ENCODE results near the gene GBP6.

The GBP6 gene

DNA sequence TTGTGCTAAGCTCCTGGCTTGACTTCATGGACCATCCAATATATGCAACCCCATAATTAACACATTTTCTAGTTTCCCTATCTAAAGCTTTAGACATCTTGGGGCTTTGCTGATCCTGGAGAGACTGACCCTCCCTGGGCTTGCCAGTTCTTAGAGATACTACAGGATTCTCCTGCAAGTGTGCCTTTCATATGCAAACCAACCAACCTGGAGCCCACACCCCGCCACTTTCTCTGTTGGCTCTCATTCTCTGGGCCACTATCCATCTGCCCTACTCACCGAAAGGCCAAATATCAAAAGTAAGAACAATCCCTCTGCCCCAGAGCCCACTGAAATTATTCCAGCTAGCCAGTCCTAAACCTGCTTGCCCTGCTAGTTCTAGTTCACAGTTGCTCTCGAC lies 2.2 kb upstream of the GBP6 start:
- Histone ChIP-seq H3K27ac (ENCODE audit: low read length) (no peak overlapping the region), H3K4me3 (ENCODE audit: low read length) (no peak overlapping the region), H3K4me2 (ENCODE audit: low read length) (no peak overlapping the region), H3K4me1 (ENCODE audit: low read length) (peaks cover 42% of the 10 kb centered on the region), H3K79me2 (ENCODE audit: low read length) (no peaks in the 10 kb centered on the region), H4K20me1 (ENCODE audit: insufficient read depth, low read length) (no peaks in the 10 kb centered on the region), H2AFZ (ENCODE audit: low read depth, low read length) (no peak overlapping the region), H3K9ac (ENCODE audit: low read length) (no peak overlapping the region), H3K36me3 (replicated peaks; ENCODE audit: low read depth, low read length) (no peaks in the 10 kb centered on the region), H3K27me3 (ENCODE audit: low read depth, low read length) (no peaks in the 10 kb centered on the region), H3K9me3 (ENCODE audit: insufficient read depth, low read length) (no peaks in the 10 kb centered on the region)
- TF ChIP-seq, protein P1, sequence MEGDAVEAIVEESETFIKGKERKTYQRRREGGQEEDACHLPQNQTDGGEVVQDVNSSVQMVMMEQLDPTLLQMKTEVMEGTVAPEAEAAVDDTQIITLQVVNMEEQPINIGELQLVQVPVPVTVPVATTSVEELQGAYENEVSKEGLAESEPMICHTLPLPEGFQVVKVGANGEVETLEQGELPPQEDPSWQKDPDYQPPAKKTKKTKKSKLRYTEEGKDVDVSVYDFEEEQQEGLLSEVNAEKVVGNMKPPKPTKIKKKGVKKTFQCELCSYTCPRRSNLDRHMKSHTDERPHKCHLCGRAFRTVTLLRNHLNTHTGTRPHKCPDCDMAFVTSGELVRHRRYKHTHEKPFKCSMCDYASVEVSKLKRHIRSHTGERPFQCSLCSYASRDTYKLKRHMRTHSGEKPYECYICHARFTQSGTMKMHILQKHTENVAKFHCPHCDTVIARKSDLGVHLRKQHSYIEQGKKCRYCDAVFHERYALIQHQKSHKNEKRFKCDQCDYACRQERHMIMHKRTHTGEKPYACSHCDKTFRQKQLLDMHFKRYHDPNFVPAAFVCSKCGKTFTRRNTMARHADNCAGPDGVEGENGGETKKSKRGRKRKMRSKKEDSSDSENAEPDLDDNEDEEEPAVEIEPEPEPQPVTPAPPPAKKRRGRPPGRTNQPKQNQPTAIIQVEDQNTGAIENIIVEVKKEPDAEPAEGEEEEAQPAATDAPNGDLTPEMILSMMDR (IDR thresholded peaks at IDR 0.05; ENCODE audit: low read depth, low read length) = no peak
- TF ChIP-seq EZH2phosphoT487 (IDR thresholded peaks at IDR 0.05; ENCODE audit: low read depth) = no peak

DNA sequence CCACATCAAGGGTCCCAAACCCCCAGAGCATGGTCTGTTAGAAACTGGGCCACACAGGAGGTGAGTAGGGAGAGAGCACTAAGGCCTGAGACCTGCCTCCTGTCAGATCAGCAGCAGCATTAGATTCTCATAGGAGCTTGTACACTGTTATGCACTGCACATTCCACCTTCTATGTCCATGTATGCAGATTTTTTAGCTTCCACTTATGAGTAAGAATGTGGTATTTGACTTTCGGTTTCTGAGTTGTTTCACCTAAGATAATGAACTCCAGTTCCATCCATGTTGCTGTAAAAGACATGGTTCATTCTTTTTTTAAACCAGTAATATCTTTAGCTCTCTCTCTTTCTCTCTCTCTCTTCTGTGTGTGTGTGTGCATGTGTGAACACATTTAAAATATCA lies 663 bp upstream of the GBP6 start:
- Histone ChIP-seq H3K79me2 (ENCODE audit: low read length) (no peaks in the 10 kb centered on the region), H3K4me2 (ENCODE audit: low read length) (peak overlapping the region; percentile 58), H3K4me3 (ENCODE audit: low read length) (peak overlapping the region; percentile 34; the same call in 1 of the 2 replicates), H3K9ac (ENCODE audit: low read length) (peak overlapping the region; percentile 11; the same call in 1 of the 2 replicates), H4K20me1 (ENCODE audit: insufficient read depth, low read length) (no peaks in the 10 kb centered on the region), H3K4me1 (ENCODE audit: low read length) (peaks cover 26% of the 10 kb centered on the region), H3K27me3 (ENCODE audit: low read depth, low read length) (no peaks in the 10 kb centered on the region), H3K36me3 (replicated peaks; ENCODE audit: low read depth, low read length) (no peaks in the 10 kb centered on the region), H2AFZ (ENCODE audit: low read depth, low read length) (no peak overlapping the region), H3K27ac (ENCODE audit: low read length) (peak overlapping the region; percentile 39; the same call in 1 of the 2 replicates), H3K9me3 (ENCODE audit: insufficient read depth, low read length) (no peaks in the 10 kb centered on the region)
- TF ChIP-seq, protein P1 (IDR thresholded peaks at IDR 0.05; ENCODE audit: low read depth, low read length) = no peak

DNA sequence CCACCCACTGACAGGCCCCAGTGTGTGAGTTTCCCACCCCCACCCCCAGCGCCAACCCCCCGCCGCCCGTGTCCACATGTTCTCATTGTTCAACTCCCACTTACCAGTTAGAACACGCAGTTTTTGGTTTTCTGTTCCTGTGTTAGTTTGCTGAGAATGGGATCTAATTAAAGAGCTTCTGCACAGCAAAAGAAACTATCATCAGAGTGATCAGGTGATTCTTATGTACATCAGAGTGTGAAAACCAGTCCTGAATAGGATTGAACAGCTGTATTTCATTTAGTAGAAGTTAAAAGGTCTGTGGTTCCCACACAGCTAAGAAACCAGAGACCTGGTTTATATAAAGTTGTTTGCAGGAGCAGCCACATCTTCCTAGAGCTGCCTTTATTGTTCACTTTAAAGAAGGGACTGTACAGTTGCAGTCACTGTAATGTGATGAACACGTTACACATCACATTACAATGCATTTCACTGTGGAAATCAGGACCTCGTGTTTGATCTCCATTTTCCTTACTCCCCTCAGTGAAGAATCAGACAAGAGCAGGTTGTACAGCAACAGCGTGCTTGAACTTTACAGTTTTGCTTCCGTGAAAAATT lies 1.2 kb downstream of the GBP6 start:
- no peaks in the 10 kb centered on the region for H4K20me1 ChIP-seq (ENCODE audit: insufficient read depth, low read length)

DNA sequence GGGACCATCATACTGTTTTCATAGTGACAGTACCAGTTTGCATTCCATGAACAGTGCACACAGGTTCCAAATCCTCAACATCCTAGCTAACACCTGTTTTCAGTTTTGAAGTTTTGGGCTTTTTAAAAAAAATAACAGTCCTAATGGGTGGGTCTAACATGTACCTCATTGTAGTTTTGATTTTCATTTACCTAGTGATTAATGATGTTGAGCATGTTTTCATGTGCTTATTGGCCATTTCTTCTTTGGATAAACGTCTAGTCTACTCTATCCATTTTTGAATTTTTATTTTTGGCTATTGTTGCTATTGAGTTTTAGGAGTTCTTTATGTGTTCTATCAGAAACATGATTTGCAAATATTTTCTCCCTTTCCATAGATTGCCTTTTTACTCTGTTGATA lies 3.4 kb downstream of the GBP6 start:
- TF ChIP-seq, protein P1 (IDR thresholded peaks at IDR 0.05; ENCODE audit: low read depth, low read length) = no peak
- TF ChIP-seq EZH2phosphoT487 (IDR thresholded peaks at IDR 0.05; ENCODE audit: low read depth) = no peak
- Histone ChIP-seq H3K36me3 (replicated peaks; ENCODE audit: low read depth, low read length) (no peaks in the 10 kb centered on the region), H3K4me1 (ENCODE audit: low read length) (peaks cover 21% of the 10 kb centered on the region), H3K4me2 (ENCODE audit: low read length) (no peak overlapping the region), H2AFZ (ENCODE audit: low read depth, low read length) (no peak overlapping the region), H3K9me3 (ENCODE audit: insufficient read depth, low read length) (no peaks in the 10 kb centered on the region), H3K79me2 (ENCODE audit: low read length) (no peaks in the 10 kb centered on the region), H3K27ac (ENCODE audit: low read length) (no peak overlapping the region), H3K27me3 (ENCODE audit: low read depth, low read length) (no peaks in the 10 kb centered on the region), H3K4me3 (ENCODE audit: low read length) (no peak overlapping the region), H4K20me1 (ENCODE audit: insufficient read depth, low read length) (no peaks in the 10 kb centered on the region), H3K9ac (ENCODE audit: low read length) (no peak overlapping the region)

More for the DNA sequence above, 1.2 kb downstream of the GBP6 start:
- Histone ChIP-seq H3K36me3 (replicated peaks; ENCODE audit: low read depth, low read length) (no peaks in the 10 kb centered on the region), H3K27me3 (ENCODE audit: low read depth, low read length) (no peaks in the 10 kb centered on the region), H2AFZ (ENCODE audit: low read depth, low read length) (no peak overlapping the region), H3K4me3 (ENCODE audit: low read length) (no peak overlapping the region), H3K79me2 (ENCODE audit: low read length) (no peaks in the 10 kb centered on the region), H3K9me3 (ENCODE audit: insufficient read depth, low read length) (no peaks in the 10 kb centered on the region), H3K9ac (ENCODE audit: low read length) (no peak overlapping the region), H3K4me2 (ENCODE audit: low read length) (no peak overlapping the region), H3K27ac (ENCODE audit: low read length) (no peak overlapping the region), H3K4me1 (ENCODE audit: low read length) (peaks cover 21% of the 10 kb centered on the region)
- TF ChIP-seq, protein P1 (IDR thresholded peaks at IDR 0.05; ENCODE audit: low read depth, low read length) = no peak
- TF ChIP-seq EZH2phosphoT487 (IDR thresholded peaks at IDR 0.05; ENCODE audit: low read depth) = no peak

All from OCI-LY3 (cell line).